Trophoblast cell (in vitro differentiated cells and primary cell): ENCODE data around the gene HMGN3.
A peak's percentile ranks its signal among the peaks of the same experiment; 100 is the strongest.

ENCODE experiments used
- DNase-seq, 2 donors: peaks; one replicate each; pipeline ENCODE4 v3.0.0-alpha.2; 2016
- H2AFZ ChIP-seq: 2 replicates; pipeline ENCODE4 v1.6.1; 2013; ENCODE audit warnings: low read length, moderate library complexity, mild to moderate bottlenecking; ENCODE audit not compliant: insufficient read depth, poor library complexity
- H2AK5ac ChIP-seq: 2 replicates; pipeline ENCODE4 v1.6.1; 2013; ENCODE audit warnings: mild to moderate bottlenecking, low read length
- H2BK120ac ChIP-seq: 2 replicates; pipeline ENCODE4 v1.6.1; 2013; ENCODE audit warnings: low read length, mild to moderate bottlenecking, moderate library complexity; ENCODE audit not compliant: insufficient read depth, poor library complexity
- H2BK12ac ChIP-seq: 2 replicates; pipeline ENCODE4 v1.6.1; 2013; ENCODE audit warnings: mild to moderate bottlenecking, low read length, moderate library complexity
- H2BK5ac ChIP-seq: 2 replicates; pipeline ENCODE4 v1.6.1; 2013; ENCODE audit warnings: low read length, low read depth, moderate library complexity, mild to moderate bottlenecking; ENCODE audit not compliant: poor library complexity
- H3K14ac ChIP-seq: 2 replicates; pipeline ENCODE4 v1.6.1; 2013; ENCODE audit warnings: mild to moderate bottlenecking, low read length
- H3K18ac ChIP-seq: 2 replicates; pipeline ENCODE4 v1.6.1; 2013; ENCODE audit warnings: mild to moderate bottlenecking, low read length
- H3K23ac ChIP-seq: 2 replicates; pipeline ENCODE4 v1.6.1; 2013; ENCODE audit warnings: low read length
- H3K27ac ChIP-seq: 2 replicates; pipeline ENCODE4 v1.5.1; 2013; ENCODE audit warnings: low read depth, mild to moderate bottlenecking, inconsistent platforms, low read length, moderate library complexity
- H3K27me3 ChIP-seq: 2 replicates; pipeline ENCODE4 v1.6.1; 2013; ENCODE audit warnings: inconsistent platforms, mild to moderate bottlenecking, low read length, moderate library complexity; ENCODE audit not compliant: insufficient read depth
- H3K36me3 ChIP-seq, 2 experiments: 1 replicate in 1 of 2; 2 replicates in 1 of 2; pipeline ENCODE4 v1.6.1; 2013; ENCODE audit warnings: low read length in 2 of 2, mild to moderate bottlenecking in 2 of 2, moderate library complexity in 1 of 2; ENCODE audit not compliant: insufficient read depth in 2 of 2, control insufficient read depth in 1 of 2
- H3K4ac ChIP-seq: 2 replicates; pipeline ENCODE4 v1.6.1; 2013; ENCODE audit warnings: low read depth, mild to moderate bottlenecking, low read length, moderate library complexity
- H3K4me1 ChIP-seq, 2 experiments: 1 replicate in 1 of 2; 2 replicates in 1 of 2; pipeline ENCODE4 v1.6.1; 2013; ENCODE audit warnings: low read length in 2 of 2, mild to moderate bottlenecking in 2 of 2, moderate library complexity in 1 of 2; ENCODE audit not compliant: insufficient read depth in 2 of 2, control insufficient read depth in 1 of 2
- H3K4me2 ChIP-seq: 2 replicates; pipeline ENCODE4 v1.6.1; 2013; ENCODE audit warnings: inconsistent platforms, mild to moderate bottlenecking, low read length, moderate library complexity
- H3K4me3 ChIP-seq: 2 replicates; pipeline ENCODE4 v1.5.1; 2013; ENCODE audit warnings: mild to moderate bottlenecking, low read depth, low read length, inconsistent platforms
- H3K79me1 ChIP-seq: one replicate; pipeline ENCODE4 v1.6.1; 2013; ENCODE audit warnings: low read length
- H3K79me2 ChIP-seq: 2 replicates; pipeline ENCODE4 v1.6.1; 2013; ENCODE audit warnings: low read length, mild to moderate bottlenecking; ENCODE audit not compliant: control insufficient read depth, insufficient read depth, poor library complexity
- H3K9ac ChIP-seq: 2 replicates; pipeline ENCODE4 v1.6.1; 2013; ENCODE audit warnings: mild to moderate bottlenecking, low read length
- H3K9me3 ChIP-seq: 2 replicates; pipeline ENCODE4 v1.6.1; 2013; ENCODE audit warnings: low read depth, mild to moderate bottlenecking, control low read depth, inconsistent platforms, low read length; ENCODE audit not compliant: insufficient read depth
- H4K12ac ChIP-seq: 2 replicates; pipeline ENCODE4 v1.6.1; 2013; ENCODE audit warnings: low read depth, mild to moderate bottlenecking, low read length, moderate library complexity
- H4K8ac ChIP-seq: 2 replicates; pipeline ENCODE4 v1.6.1; 2013; ENCODE audit warnings: low read depth, mild to moderate bottlenecking, low read length, moderate library complexity
- H4K91ac ChIP-seq: one replicate; pipeline ENCODE4 v1.6.1; 2013; ENCODE audit warnings: low read depth, mild to moderate bottlenecking, low read length, moderate library complexity
- WGBS: extraction: QIAGEN DNeasy Blood & Tissue Kit; methylation state at CpG from one replicate; pipeline ENCODE4 v1.1.7; 2013; ENCODE audit warnings: missing lambda C conversion rate; ENCODE audit not compliant: insufficient read length, insufficient coverage; ENCODE audit errors: extremely low coverage; 5-methylcytosine and 5-hydroxymethylcytosine counted together

The HMGN3 gene

DNA sequence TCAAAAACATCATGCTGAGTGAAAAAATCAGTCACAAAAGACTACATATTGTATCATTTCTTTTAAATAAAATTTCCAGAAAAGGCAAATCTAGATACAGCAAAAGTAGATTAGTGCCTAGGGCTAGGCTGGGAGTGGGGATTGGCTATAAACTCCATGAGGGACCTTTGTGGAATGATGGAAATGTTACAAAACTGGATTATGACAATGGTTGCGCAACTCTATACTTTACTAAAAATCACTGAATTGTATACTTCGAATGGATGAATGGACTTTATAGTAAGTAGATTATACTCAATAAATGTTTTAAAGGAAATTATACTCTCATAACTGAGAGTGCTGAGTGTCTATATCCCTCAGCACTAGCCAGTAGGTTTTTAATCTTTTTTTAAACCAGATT lies 4.3 kb downstream of the HMGN3 start:
- no peak overlapping the region for H2BK5ac ChIP-seq
- H3K9ac ChIP-seq, result no peak overlapping the region
- H2AK5ac ChIP-seq, result no peak overlapping the region
- no peak overlapping the region for H3K27ac ChIP-seq
- no peak overlapping the region for H2BK120ac ChIP-seq
- H2AFZ ChIP-seq, result no peak overlapping the region
- H3K4me3 ChIP-seq, result no peak overlapping the region
- no peak overlapping the region for H3K4ac ChIP-seq
- peak; percentile 64 to 96 for DNase-seq
- peaks cover 7% of the 10 kb centered on the region for H3K79me1 ChIP-seq
- H3K36me3 ChIP-seq, result no peaks in the 10 kb centered on the region
- no CpG with 5 or more reads among the region's 2 CpGs for WGBS
- H4K8ac ChIP-seq, result no peak overlapping the region
- H3K79me2 ChIP-seq, result peaks cover 6% of the 10 kb centered on the region
- H3K4me1 ChIP-seq, result peaks cover 2% of the 10 kb centered on the region in 2 experiments
- no peaks in the 10 kb centered on the region for H3K27me3 ChIP-seq
- H2BK12ac ChIP-seq, result no peak overlapping the region
- H3K23ac ChIP-seq, result no peak overlapping the region
- H3K14ac ChIP-seq, result no peak overlapping the region
- H4K12ac ChIP-seq, result no peak overlapping the region
- H3K9me3 ChIP-seq, result no peaks in the 10 kb centered on the region
- no peak overlapping the region for H4K91ac ChIP-seq
- no peak overlapping the region for H3K18ac ChIP-seq
- no peak overlapping the region for H3K4me2 ChIP-seq

DNA sequence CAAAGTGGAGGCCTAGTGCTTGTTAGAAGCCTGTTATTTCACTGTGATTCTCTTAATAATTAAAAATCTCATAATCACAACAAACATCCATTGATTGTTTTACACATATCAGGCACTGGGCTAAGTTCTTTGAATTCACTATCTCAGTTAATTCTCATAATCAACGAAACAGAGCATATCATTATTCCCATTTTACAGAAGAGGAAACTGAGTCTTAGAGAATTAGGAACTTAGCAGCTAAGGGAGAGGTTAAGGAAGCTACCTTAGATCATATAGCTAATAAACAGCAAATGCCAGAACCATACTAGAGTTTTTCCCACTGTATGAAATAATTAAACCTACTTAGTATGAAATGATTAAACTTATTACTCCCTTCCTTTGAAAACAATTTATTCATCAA lies 7.0 kb downstream of the HMGN3 start:
- no CpG with 5 or more reads among the region's 1 CpG for WGBS
- H3K36me3 ChIP-seq, result no peaks in the 10 kb centered on the region
- H3K23ac ChIP-seq, result no peak overlapping the region
- H3K27ac ChIP-seq, result no peak overlapping the region
- H4K12ac ChIP-seq, result no peak overlapping the region
- no peak overlapping the region for H3K4me3 ChIP-seq
- no peak overlapping the region for H4K8ac ChIP-seq
- H3K14ac ChIP-seq, result no peak overlapping the region
- H2BK12ac ChIP-seq, result no peak overlapping the region
- H3K79me2 ChIP-seq, result no peaks in the 10 kb centered on the region
- no peak overlapping the region for H2AK5ac ChIP-seq
- H3K18ac ChIP-seq, result no peak overlapping the region
- H3K4me1 ChIP-seq, result peaks cover 2% of the 10 kb centered on the region in 2 experiments
- no peak overlapping the region for H2BK120ac ChIP-seq
- no peak overlapping the region for H2AFZ ChIP-seq
- no peaks in the 10 kb centered on the region for H3K27me3 ChIP-seq
- no peak for DNase-seq
- H3K4ac ChIP-seq, result no peak overlapping the region
- no peak overlapping the region for H2BK5ac ChIP-seq
- H4K91ac ChIP-seq, result no peak overlapping the region
- H3K4me2 ChIP-seq, result no peak overlapping the region
- no peak overlapping the region for H3K9ac ChIP-seq
- H3K9me3 ChIP-seq, result no peaks in the 10 kb centered on the region
- H3K79me1 ChIP-seq, result no peaks in the 10 kb centered on the region

DNA sequence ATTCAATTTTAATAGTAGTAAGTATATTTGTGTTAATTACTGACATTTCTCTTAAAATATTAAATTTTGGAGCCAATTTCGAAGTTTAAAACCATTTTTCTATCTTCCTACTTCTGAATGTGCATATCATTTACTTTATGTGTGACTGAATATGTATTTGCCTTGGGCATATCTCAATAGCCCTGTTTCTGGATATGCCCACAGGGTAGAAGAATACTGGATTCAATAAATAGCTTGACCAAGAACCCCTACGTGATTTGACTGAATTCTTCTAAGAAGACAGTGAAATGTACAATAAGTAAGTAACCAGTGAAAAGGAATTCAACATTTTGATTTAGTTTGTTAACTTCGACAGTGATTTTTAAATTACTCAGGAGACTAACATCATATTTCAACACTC lies 7.8 kb downstream of the HMGN3 start:
- Histone ChIP-seq H3K4me1 (peaks cover 0 to 2% of the 10 kb centered on the region in 2 experiments), H3K18ac (no peak overlapping the region), H4K91ac (no peak overlapping the region), H3K9me3 (no peaks in the 10 kb centered on the region), H3K79me1 (no peaks in the 10 kb centered on the region), H2BK12ac (no peak overlapping the region), H4K12ac (no peak overlapping the region), H3K14ac (no peak overlapping the region), H3K36me3 (no peaks in the 10 kb centered on the region), H2AFZ (no peak overlapping the region), H3K27ac (no peak overlapping the region), H4K8ac (no peak overlapping the region), H2AK5ac (no peak overlapping the region), H3K9ac (no peak overlapping the region), H3K23ac (no peak overlapping the region), H3K79me2 (no peaks in the 10 kb centered on the region), H3K4ac (no peak overlapping the region), H2BK120ac (no peak overlapping the region), H2BK5ac (no peak overlapping the region), H3K4me2 (no peak overlapping the region), H3K4me3 (no peak overlapping the region), H3K27me3 (no peaks in the 10 kb centered on the region)
- WGBS, result no CpG with 5 or more reads among the region's 3 CpGs
- peak in 1 of 2 donors; percentile 61 for DNase-seq

DNA sequence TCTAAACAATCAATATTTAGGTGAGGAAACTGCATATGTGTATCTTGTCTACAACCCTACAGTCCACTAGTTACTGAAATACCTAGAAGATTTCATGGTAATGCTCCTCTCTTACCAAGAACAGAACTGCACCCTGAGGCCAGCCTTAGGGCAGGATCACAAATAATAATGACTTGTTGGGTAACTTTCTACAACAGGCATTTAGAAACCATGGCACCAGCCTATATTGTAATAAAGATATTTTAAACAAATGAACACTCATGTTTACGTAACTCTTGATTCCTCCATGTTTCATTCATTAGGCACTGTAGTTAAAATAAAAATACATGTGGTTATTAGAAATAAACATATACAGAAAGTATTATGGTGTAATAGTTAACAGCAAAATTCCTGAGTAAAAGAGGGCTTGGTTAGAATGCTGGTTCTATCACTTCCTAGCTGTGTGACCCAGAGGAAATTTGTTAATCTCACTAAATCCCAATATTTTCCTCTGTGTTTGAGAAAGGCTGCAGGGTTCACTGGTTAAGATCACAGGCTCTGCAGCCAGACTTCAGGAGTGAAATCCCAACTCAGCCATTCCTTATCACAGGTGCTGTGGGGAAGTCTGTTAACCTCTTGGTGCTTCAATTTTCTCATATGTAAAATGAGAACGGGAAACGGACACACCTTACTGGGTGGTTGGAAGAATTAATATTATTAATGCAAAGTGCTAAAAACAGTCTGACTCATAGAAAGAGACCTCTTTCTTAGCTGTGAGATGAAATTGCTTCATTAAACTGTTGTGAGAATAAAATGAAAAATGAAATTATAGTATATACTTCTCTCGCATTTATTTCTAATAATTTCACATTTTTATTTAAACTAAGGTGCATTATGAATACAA lies 8.5 kb downstream of the HMGN3 start:
- no peak overlapping the region for H2BK5ac ChIP-seq
- no peak overlapping the region for H3K9ac ChIP-seq
- H3K4me2 ChIP-seq, result no peak overlapping the region
- H3K4me3 ChIP-seq, result no peak overlapping the region
- H3K27ac ChIP-seq, result no peak overlapping the region
- no peaks in the 10 kb centered on the region for H3K79me2 ChIP-seq
- no peak overlapping the region for H2BK12ac ChIP-seq
- no peak overlapping the region for H4K12ac ChIP-seq
- no peak overlapping the region for H2AFZ ChIP-seq
- H4K91ac ChIP-seq, result no peak overlapping the region
- no peaks in the 10 kb centered on the region for H3K79me1 ChIP-seq
- H4K8ac ChIP-seq, result no peak overlapping the region
- H3K36me3 ChIP-seq, result no peaks in the 10 kb centered on the region
- peak; percentile 90 to 98 for DNase-seq
- WGBS, result no CpG with 5 or more reads among the region's 4 CpGs
- H3K4me1 ChIP-seq, result no peaks in the 10 kb centered on the region
- no peak overlapping the region for H3K14ac ChIP-seq
- H3K18ac ChIP-seq, result no peak overlapping the region
- H3K27me3 ChIP-seq, result no peaks in the 10 kb centered on the region
- H3K9me3 ChIP-seq, result no peaks in the 10 kb centered on the region
- no peak overlapping the region for H3K23ac ChIP-seq
- no peak overlapping the region for H3K4ac ChIP-seq
- no peak overlapping the region for H2BK120ac ChIP-seq
- no peak overlapping the region for H2AK5ac ChIP-seq
